Superior temporal gyrus (tissue), 1 donor: ENCODE measurements around the gene BCL6B.

Experiments used
- DNase-seq: peaks from one replicate; pipeline ENCODE4 v3.0.0-alpha.2; 2016; ENCODE audit errors: extremely low spot score

BCL6B gene

GRCh38 chr17:7010523-7010922 lies 12.3 kb upstream of the BCL6B start:
- DNase-seq, result no peak

GRCh38 chr17:7011415-7011814 lies 11.4 kb upstream of the BCL6B start:
- DNase-seq, result no peak

- no peak for DNase-seq
These were observed 11.0 kb upstream of the BCL6B start for GRCh38 chr17:7011942-7012254.

GRCh38 chr17:7014261-7014994 lies 8.4 kb upstream of the BCL6B start:
- DNase-seq, result peak; percentile 96

GRCh38 chr17:7014995-7015958 lies 7.6 kb upstream of the BCL6B start:
- DNase-seq, result no peak

- no peak for DNase-seq
These were observed 6.4 kb upstream of the BCL6B start for GRCh38 chr17:7016418-7016817.

- DNase-seq, result no peak
These were observed 5.7 kb upstream of the BCL6B start for GRCh38 chr17:7016886-7017826.

GRCh38 chr17:7017827-7018200 lies 5.0 kb upstream of the BCL6B start:
- DNase-seq, result no peak

- DNase-seq, result no peak
These were observed 4.4 kb upstream of the BCL6B start for GRCh38 chr17:7018331-7018964.

- DNase-seq, result no peak
These were observed 3.5 kb upstream of the BCL6B start for GRCh38 chr17:7019367-7019766.

- peak; percentile 33 for DNase-seq
These were observed 2.9 kb upstream of the BCL6B start for GRCh38 chr17:7019839-7020519.

GRCh38 chr17:7020894-7021664 lies 1.8 kb upstream of the BCL6B start:
- DNase-seq, result no peak

GRCh38 chr17:7021993-7022778 lies 664 bp upstream of the BCL6B start:
- DNase-seq, result peak; percentile 78

GRCh38 chr17:7023576-7024401 lies 939 bp downstream of the BCL6B start:
- DNase-seq, result peak; percentile 49

GRCh38 chr17:7024402-7024785 lies 1.5 kb downstream of the BCL6B start:
- no peak for DNase-seq

- no peak for DNase-seq
These were observed 2.4 kb downstream of the BCL6B start for GRCh38 chr17:7025245-7025644.

GRCh38 chr17:7026471-7027115 lies 3.7 kb downstream of the BCL6B start:
- no peak for DNase-seq

- no peak for DNase-seq
These were observed 4.5 kb downstream of the BCL6B start for GRCh38 chr17:7027335-7027734.
